ENCODE measurements around the gene ARL5B. TPM values are rescaled to one million over a fixed set of nuclear protein-coding genes. Genes with fewer than 3 reads are reported as not detected.
"Not testable (repeated sequence)": the region's sequence is repeated elsewhere in the genome, so short reads cannot be mapped to it uniquely, and the experiment has no call there.

ARL5B gene
- total RNA-seq, 2 experiments from 2014 or later, result 12.4 to 13.3 TPM

GRCh38 chr10:18635995-18636394 is 23.2 kb upstream of the ARL5B start:
- Mint-ChIP-seq H3K9me3 (no peaks in the 10 kb centered on the region), H3K4me1 (ENCODE audit: low read depth) (no peaks in the 10 kb centered on the region), H3K4me3 (no peak overlapping the region), H3K36me3 (ENCODE audit: low read depth) (peaks cover 35% of the 10 kb centered on the region), H3K27me3 (no peaks in the 10 kb centered on the region), H3K27ac (no peak overlapping the region)
- Histone ChIP-seq H3K9me3 (ENCODE audit: control insufficient read depth in 1 of 2, insufficient read depth in 1 of 2, low read length in 2 of 2) (no peaks in the 10 kb centered on the region), H3K27me3 (ENCODE audit: control insufficient read depth in 1 of 2, insufficient read depth in 2 of 2, low read length in 2 of 2) (no peaks in the 10 kb centered on the region), H3K27ac (ENCODE audit: low read depth in 1 of 2, low read length in 2 of 2) (no peak overlapping the region), H3K36me3 (ENCODE audit: insufficient read depth, low read length) (no peaks in the 10 kb centered on the region), H3K4me1 (ENCODE audit: insufficient read depth, low read length) (no peaks in the 10 kb centered on the region), H3K4me3 (ENCODE audit: low read length) (no peak overlapping the region)
- no peak for TF ChIP-seq CTCF (IDR thresholded peaks at IDR 0.05)
- intact Hi-C loops (cut with DNase I, micrococcal nuclease), result no loop called here
- DNase-seq, result no peak
- POLR2A ChIA-PET, result no interaction called here
- no peak for ATAC-seq (ENCODE audit: poor library complexity)
- CTCF ChIA-PET, result no interaction called here

- H3K27ac ChIP-seq (ENCODE audit: low read depth in 1 of 2, low read length in 2 of 2); intact Hi-C loops (cut with DNase I, micrococcal nuclease); H3K9me3 ChIP-seq (ENCODE audit: control insufficient read depth in 1 of 2, insufficient read depth in 1 of 2, low read length in 2 of 2); H3K27me3 Mint-ChIP-seq; DNase-seq; POLR2A ChIA-PET; H3K36me3 ChIP-seq (ENCODE audit: insufficient read depth, low read length); H3K4me1 ChIP-seq (ENCODE audit: insufficient read depth, low read length); H3K4me1 Mint-ChIP-seq (ENCODE audit: low read depth); H3K27ac Mint-ChIP-seq; H3K27me3 ChIP-seq (ENCODE audit: control insufficient read depth in 1 of 2, insufficient read depth in 2 of 2, low read length in 2 of 2); H3K4me3 ChIP-seq (ENCODE audit: low read length); ATAC-seq (ENCODE audit: poor library complexity); H3K4me3 Mint-ChIP-seq; H3K9me3 Mint-ChIP-seq: not testable (repeated sequence)
- H3K36me3 Mint-ChIP-seq (ENCODE audit: low read depth), result peaks cover 41% of the 10 kb centered on the region
- CTCF ChIA-PET, result interaction anchor here (0.6 kb wide), 1 partner anchor 31 kb away, joined by 5 read pairs; no protein-coding TSS in a partner anchor
These were observed 21.8 kb upstream of the ARL5B start for GRCh38 chr10:18637400-18637799.

- ChIA-PET POLR2A (interaction anchor here (1.2 kb wide), 1 partner anchor 12 kb away, joined by 3 read pairs; the partner anchor contains the start of gene NSUN6), CTCF (interaction anchor here (0.9 kb wide), 1 partner anchor 15 kb away, joined by 3 read pairs; no protein-coding TSS in a partner anchor)
- H3K27ac Mint-ChIP-seq; H3K4me3 Mint-ChIP-seq; H3K4me1 Mint-ChIP-seq (ENCODE audit: low read depth); H3K4me3 ChIP-seq (ENCODE audit: low read length); H3K27me3 Mint-ChIP-seq; H3K9me3 Mint-ChIP-seq; DNase-seq; H3K4me1 ChIP-seq (ENCODE audit: insufficient read depth, low read length); H3K36me3 ChIP-seq (ENCODE audit: insufficient read depth, low read length); ATAC-seq (ENCODE audit: poor library complexity); H3K9me3 ChIP-seq (ENCODE audit: control insufficient read depth in 1 of 2, insufficient read depth in 1 of 2, low read length in 2 of 2); intact Hi-C loops (cut with DNase I, micrococcal nuclease); H3K27ac ChIP-seq (ENCODE audit: low read depth in 1 of 2, low read length in 2 of 2); H3K27me3 ChIP-seq (ENCODE audit: control insufficient read depth in 1 of 2, insufficient read depth in 2 of 2, low read length in 2 of 2): not testable (repeated sequence)
- peaks cover 48% of the 10 kb centered on the region for H3K36me3 Mint-ChIP-seq (ENCODE audit: low read depth)
These were observed 19.5 kb upstream of the ARL5B start for GRCh38 chr10:18639719-18640118.

GRCh38 chr10:18647151-18647550 is 12.1 kb upstream of the ARL5B start:
- no peaks in the 10 kb centered on the region for H3K36me3 ChIP-seq (ENCODE audit: insufficient read depth, low read length)
- no peak for ATAC-seq (ENCODE audit: poor library complexity)
- no peak overlapping the region for H3K27ac ChIP-seq (ENCODE audit: low read depth in 1 of 2, low read length in 2 of 2)
- ChIA-PET POLR2A (interaction anchor here (5.5 kb wide), 1 partner anchor 13 kb away, joined by 27 read pairs; the partner anchor contains the start of gene ARL5B), CTCF (no interaction called here)
- no peaks in the 10 kb centered on the region for H3K27me3 ChIP-seq (ENCODE audit: control insufficient read depth in 1 of 2, insufficient read depth in 2 of 2, low read length in 2 of 2)
- H3K27me3 Mint-ChIP-seq, result no peaks in the 10 kb centered on the region
- no peak for TF ChIP-seq CTCF (IDR thresholded peaks at IDR 0.05)
- no peaks in the 10 kb centered on the region for H3K9me3 ChIP-seq (ENCODE audit: control insufficient read depth in 1 of 2, insufficient read depth in 1 of 2, low read length in 2 of 2)
- H3K4me1 Mint-ChIP-seq (ENCODE audit: low read depth), result peaks cover 47% of the 10 kb centered on the region
- H3K4me3 ChIP-seq (ENCODE audit: low read length), result no peak overlapping the region
- H3K4me1 ChIP-seq (ENCODE audit: insufficient read depth, low read length), result peaks cover 15% of the 10 kb centered on the region
- H3K36me3 Mint-ChIP-seq (ENCODE audit: low read depth), result peaks cover 52% of the 10 kb centered on the region
- H3K4me3 Mint-ChIP-seq, result no peak overlapping the region
- intact Hi-C loops (cut with DNase I, micrococcal nuclease), result loop anchor here in 1 of 2 experiments (2.0 kb wide), 1 partner anchor 14 kb away; no protein-coding TSS in a partner anchor
- no peak for DNase-seq
- no peaks in the 10 kb centered on the region for H3K9me3 Mint-ChIP-seq
- no peak overlapping the region for H3K27ac Mint-ChIP-seq
